ENCODE results near the gene ANKS1B. TPM values are rescaled to one million over a fixed set of nuclear protein-coding genes. Genes with fewer than 3 reads are reported as not detected.
"Not testable (repeated sequence)": the region's sequence is repeated elsewhere in the genome, so short reads cannot be mapped to it uniquely, and the experiment has no call there.

The ANKS1B gene
- total RNA-seq = 1 to 10 TPM in 1 of 2 experiments, under 1 TPM in 1; 0.96 to 1.1 TPM

GRCh38 chr12:99984271-99985128 lies at the start of gene ANKS1B:
TSS of gene ANKS1B (minus strand) at chr12:99984936. CDS start at chr12:99984237, 699 bp downstream.
- H3K9me3 Mint-ChIP-seq (ENCODE audit: low read depth) = no peaks in the 10 kb centered on the region
- DNase-seq (no peak), ATAC-seq (peak; percentile 72)
- H3K4me1 Mint-ChIP-seq = peaks cover 6% of the 10 kb centered on the region
- peaks cover 65% of the 10 kb centered on the region for H3K27me3 Mint-ChIP-seq
- no peaks in the 10 kb centered on the region for H3K36me3 Mint-ChIP-seq
- H3K27ac Mint-ChIP-seq = no peak within 1 kb of the TSS
- CTCF ChIA-PET = no interaction called here
- H3K4me3 Mint-ChIP-seq = peak within 1 kb of the TSS; percentile 63

- Mint-ChIP-seq H3K27ac (no peak overlapping the region), H3K9me3 (ENCODE audit: low read depth) (peaks cover 1% of the 10 kb centered on the region), H3K27me3 (no peaks in the 10 kb centered on the region), H3K4me3 (no peak overlapping the region), H3K4me1 (no peaks in the 10 kb centered on the region), H3K36me3 (peaks cover 23% of the 10 kb centered on the region)
- CTCF ChIA-PET = no interaction called here
- ATAC-seq = no peak
- DNase-seq = no peak
Measured at GRCh38 chr12:100031836-100032235, 47.1 kb upstream of the ANKS1B start.

GRCh38 chr12:100027671-100028070 lies 42.9 kb upstream of the ANKS1B start:
- Mint-ChIP-seq H3K4me3 (no peak overlapping the region), H3K4me1 (no peaks in the 10 kb centered on the region), H3K27me3 (no peaks in the 10 kb centered on the region), H3K36me3 (peaks cover 9% of the 10 kb centered on the region), H3K9me3 (ENCODE audit: low read depth) (peaks cover 1% of the 10 kb centered on the region), H3K27ac (no peak overlapping the region)
- DNase-seq = no peak
- no peak for ATAC-seq
- CTCF ChIA-PET = no interaction called here

- DNase-seq = no peak
- H3K27ac Mint-ChIP-seq = no peak overlapping the region
- no peaks in the 10 kb centered on the region for H3K9me3 Mint-ChIP-seq (ENCODE audit: low read depth)
- H3K27me3 Mint-ChIP-seq = no peaks in the 10 kb centered on the region
- CTCF ChIA-PET = no interaction called here
- no peak overlapping the region for H3K4me3 Mint-ChIP-seq
- ATAC-seq = no peak
- peaks cover 2% of the 10 kb centered on the region for H3K36me3 Mint-ChIP-seq
- H3K4me1 Mint-ChIP-seq = no peaks in the 10 kb centered on the region
Measured at GRCh38 chr12:100026241-100026640, 41.5 kb upstream of the ANKS1B start.

GRCh38 chr12:100024974-100025555 lies 40.3 kb upstream of the ANKS1B start:
- ATAC-seq = no peak

GRCh38 chr12:100020370-100020769 lies 35.6 kb upstream of the ANKS1B start:
- CTCF ChIA-PET = no interaction called here
- ATAC-seq (no peak), DNase-seq (no peak)
- H3K4me3 Mint-ChIP-seq = no peak overlapping the region
- no peaks in the 10 kb centered on the region for H3K4me1 Mint-ChIP-seq
- H3K9me3 Mint-ChIP-seq (ENCODE audit: low read depth) = peaks cover 3% of the 10 kb centered on the region
- peaks cover 13% of the 10 kb centered on the region for H3K36me3 Mint-ChIP-seq
- peaks cover 3% of the 10 kb centered on the region for H3K27me3 Mint-ChIP-seq
- H3K27ac Mint-ChIP-seq = no peak overlapping the region

More at GRCh38 chr12:100024974-100025555, 40.3 kb upstream of the ANKS1B start:
- Mint-ChIP-seq H3K27ac (no peak overlapping the region), H3K36me3 (peaks cover 2% of the 10 kb centered on the region), H3K4me3 (no peak overlapping the region), H3K9me3 (ENCODE audit: low read depth) (no peaks in the 10 kb centered on the region), H3K27me3 (no peaks in the 10 kb centered on the region), H3K4me1 (no peaks in the 10 kb centered on the region)
- CTCF ChIA-PET = no interaction called here
- DNase-seq = no peak

- Mint-ChIP-seq H3K4me3 (no peak overlapping the region), H3K27me3 (peaks cover 3% of the 10 kb centered on the region), H3K27ac (no peak overlapping the region), H3K4me1 (no peaks in the 10 kb centered on the region), H3K36me3 (peaks cover 13% of the 10 kb centered on the region), H3K9me3 (ENCODE audit: low read depth) (peaks cover 3% of the 10 kb centered on the region)
- CTCF ChIA-PET = no interaction called here
- DNase-seq (no peak), ATAC-seq (no peak)
Measured at GRCh38 chr12:100017056-100017455, 32.3 kb upstream of the ANKS1B start.

- DNase-seq; H3K27me3 Mint-ChIP-seq; H3K4me1 Mint-ChIP-seq; H3K4me3 Mint-ChIP-seq; H3K27ac Mint-ChIP-seq; ATAC-seq; CTCF ChIA-PET; H3K9me3 Mint-ChIP-seq (ENCODE audit: low read depth): not testable (repeated sequence)
- peaks cover 13% of the 10 kb centered on the region for H3K36me3 Mint-ChIP-seq
Measured at GRCh38 chr12:100016304-100016703, 31.6 kb upstream of the ANKS1B start.

- H3K4me3 Mint-ChIP-seq; H3K27me3 Mint-ChIP-seq; DNase-seq; H3K27ac Mint-ChIP-seq; CTCF ChIA-PET; H3K9me3 Mint-ChIP-seq (ENCODE audit: low read depth); H3K4me1 Mint-ChIP-seq; H3K36me3 Mint-ChIP-seq; ATAC-seq: not testable (repeated sequence)
Measured at GRCh38 chr12:100005846-100006245, 21.1 kb upstream of the ANKS1B start.

GRCh38 chr12:99997806-99998205 lies 13.1 kb upstream of the ANKS1B start:
- Mint-ChIP-seq H3K4me1 (no peaks in the 10 kb centered on the region), H3K36me3 (no peaks in the 10 kb centered on the region), H3K27ac (no peak overlapping the region), H3K4me3 (no peak overlapping the region), H3K9me3 (ENCODE audit: low read depth) (peaks cover 3% of the 10 kb centered on the region), H3K27me3 (no peaks in the 10 kb centered on the region)
- ATAC-seq (no peak), DNase-seq (no peak)
- CTCF ChIA-PET = no interaction called here

- Mint-ChIP-seq H3K4me1 (no peaks in the 10 kb centered on the region), H3K4me3 (no peak overlapping the region), H3K9me3 (ENCODE audit: low read depth) (peaks cover 3% of the 10 kb centered on the region), H3K27me3 (no peaks in the 10 kb centered on the region), H3K27ac (no peak overlapping the region), H3K36me3 (no peaks in the 10 kb centered on the region)
- ATAC-seq (no peak), DNase-seq (no peak)
- CTCF ChIA-PET = no interaction called here
Measured at GRCh38 chr12:99996095-99996494, 11.4 kb upstream of the ANKS1B start.

- DNase-seq = no peak
- no peak overlapping the region for H3K27ac Mint-ChIP-seq
- CTCF ChIA-PET = no interaction called here
- peaks cover 6% of the 10 kb centered on the region for H3K4me1 Mint-ChIP-seq
- no peaks in the 10 kb centered on the region for H3K9me3 Mint-ChIP-seq (ENCODE audit: low read depth)
- H3K27me3 Mint-ChIP-seq = peaks cover 57% of the 10 kb centered on the region
- ATAC-seq = no peak
- peak overlapping the region; percentile 63 for H3K4me3 Mint-ChIP-seq
- H3K36me3 Mint-ChIP-seq = no peaks in the 10 kb centered on the region
Measured at GRCh38 chr12:99985631-99986030, 895 bp upstream of the ANKS1B start.

GRCh38 chr12:99985129-99985570 lies 414 bp upstream of the ANKS1B start:
- ATAC-seq = peak; percentile 16
- Mint-ChIP-seq H3K27ac (no peak overlapping the region), H3K4me3 (peak overlapping the region; percentile 63), H3K4me1 (peaks cover 6% of the 10 kb centered on the region), H3K9me3 (ENCODE audit: low read depth) (no peaks in the 10 kb centered on the region), H3K36me3 (no peaks in the 10 kb centered on the region), H3K27me3 (peaks cover 60% of the 10 kb centered on the region)
- no peak for DNase-seq
- CTCF ChIA-PET = no interaction called here

All from activated CD8-positive, alpha-beta memory T cell treated with anti-CD3 and anti-CD28 coated beads, Interleukin-2, amount 10 ng/mL, durations not matched to agents 7 days and 5 days (primary cell).